Erythroblast (primary cell): Measurements from ENCODE around the gene TRA2B.
A peak's percentile ranks its signal among the peaks of the same experiment; 100 is the strongest.
"Not testable (repeated sequence)": the region's sequence is repeated elsewhere in the genome, so short reads cannot be mapped to it uniquely, and the experiment has no call there.

Source experiments
- DNase-seq, 2 experiments: peaks; one replicate each; lab custom pipeline; 2025; lab: John Stamatoyannopoulos, UW
- GATA1 ChIP-seq: IDR thresholded peaks from 2 replicates; pipeline ENCODE4 v1.6.1; 2011; ENCODE audit warnings: low read depth, mild to moderate bottlenecking, control low read depth, low read length, moderate library complexity
- POLR2A ChIP-seq: IDR thresholded peaks from 2 replicates; pipeline ENCODE4 v1.6.1; 2011; ENCODE audit warnings: mild to moderate bottlenecking, low read length

TRA2B gene

DNA sequence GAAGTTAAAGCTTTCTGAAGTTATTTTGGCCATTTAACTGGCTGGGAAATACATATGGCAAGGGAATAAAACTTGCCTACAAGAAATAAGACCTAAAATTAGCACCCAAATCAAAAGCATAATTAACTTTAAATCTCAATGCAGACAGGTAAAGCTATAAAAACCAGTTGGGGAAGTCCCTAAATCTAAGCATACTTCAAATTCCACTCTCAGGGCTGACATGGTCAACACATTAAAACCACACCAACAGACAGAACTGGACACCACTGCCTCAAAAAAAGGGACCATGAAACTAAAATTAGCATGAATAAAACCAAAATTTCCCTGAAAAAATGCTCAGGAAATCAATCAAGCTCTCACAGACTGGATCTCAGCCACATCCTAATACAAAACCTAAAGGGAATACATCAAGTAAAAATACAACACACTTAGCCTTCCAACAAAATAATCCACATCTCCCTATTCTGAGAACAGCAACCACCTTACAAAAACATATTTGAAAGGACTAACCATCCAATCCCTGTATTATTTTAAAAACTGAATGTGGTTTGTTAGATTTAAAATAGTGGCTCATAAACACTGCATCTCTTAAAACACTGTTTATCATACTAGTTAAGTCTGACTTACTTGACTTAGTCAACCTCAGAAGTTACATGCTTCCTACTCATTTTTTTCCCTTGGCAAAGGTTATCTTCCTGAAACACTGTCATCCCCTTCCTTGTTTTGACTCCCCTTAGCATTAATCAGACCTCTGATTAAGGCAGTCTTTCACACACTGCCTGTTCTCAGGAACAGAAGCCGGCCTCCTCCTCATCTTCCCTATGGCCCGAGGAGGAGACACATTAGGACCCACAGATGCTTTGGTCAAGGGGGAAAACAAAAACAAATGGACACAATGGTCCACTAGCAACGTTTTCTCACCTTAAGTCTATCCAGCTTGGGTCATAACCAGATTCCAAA lies 8.3 kb downstream of the TRA2B start:
- TF ChIP-seq GATA1 (no peak), POLR2A (no peak)
- peak in 1 of 2 experiments; percentile 19 for DNase-seq

DNA sequence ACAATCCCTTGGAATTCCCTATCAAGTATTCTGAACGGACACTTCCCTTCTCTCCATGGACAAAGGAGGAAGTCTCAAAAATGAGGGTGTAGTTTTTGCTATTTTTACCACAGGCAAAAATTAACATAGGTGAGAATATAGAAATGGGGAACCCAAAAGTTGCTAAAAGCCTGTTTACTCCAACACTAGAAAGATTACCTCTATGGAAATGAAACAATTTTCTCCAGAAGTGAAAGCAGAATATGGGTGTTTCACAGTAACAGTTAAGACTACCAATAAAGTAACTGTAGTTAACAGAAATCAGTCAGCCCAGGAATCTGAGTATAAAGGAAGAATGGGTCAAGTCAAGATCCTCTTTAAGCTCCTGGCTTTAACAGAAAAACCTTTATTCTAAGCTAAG lies 9.3 kb downstream of the TRA2B start:
- no peak for DNase-seq
- TF ChIP-seq POLR2A (no peak), GATA1 (no peak)

- no peak for DNase-seq
- TF ChIP-seq GATA1 (no peak), POLR2A (no peak)
These were observed 10.2 kb downstream of the TRA2B start for GRCh38 chr3:185927501-185928200.

DNA sequence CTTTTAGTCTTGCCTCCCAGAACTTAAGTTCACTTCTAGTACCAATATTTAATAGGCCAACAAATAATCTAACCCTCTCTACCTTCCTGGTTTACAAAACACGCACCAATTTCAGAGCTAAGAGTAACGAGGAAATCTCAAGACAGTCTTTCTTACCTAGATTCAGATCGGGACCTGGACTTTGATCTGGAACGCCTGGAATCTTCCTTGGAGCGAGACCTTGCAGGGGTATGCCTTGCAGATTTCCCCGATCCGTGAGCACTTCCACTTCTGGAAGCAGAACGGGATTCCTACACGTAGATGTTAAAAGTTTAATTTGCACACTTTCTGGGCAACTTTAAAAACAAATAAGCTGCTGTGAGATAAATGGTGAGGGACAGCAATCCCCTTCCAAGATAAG lies 11.4 kb downstream of the TRA2B start:
- TF ChIP-seq POLR2A (no peak), GATA1 (no peak)
- DNase-seq = no peak

- peak; percentile 6 for TF ChIP-seq POLR2A
- no peak for TF ChIP-seq GATA1
These were observed 12.5 kb downstream of the TRA2B start for GRCh38 chr3:185925353-185925752.

DNA sequence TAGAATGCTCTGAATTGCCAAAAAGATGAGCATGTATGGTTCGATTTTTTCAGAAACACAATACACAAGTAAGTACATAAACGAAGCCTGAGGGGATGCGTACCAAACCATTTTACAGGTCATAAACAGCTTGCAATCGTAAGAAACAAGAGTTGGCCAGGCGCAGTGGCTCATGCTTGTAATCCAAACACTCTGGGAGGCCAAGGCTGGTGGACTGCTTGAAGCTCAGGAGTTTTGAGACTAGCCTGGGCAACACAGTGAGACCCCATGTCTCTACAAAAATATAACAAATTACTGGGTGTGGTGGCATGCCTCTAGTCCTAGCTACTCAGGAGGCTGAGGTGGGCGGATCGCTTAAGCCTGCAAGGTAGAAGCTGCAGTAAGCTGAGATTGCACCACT lies 13.4 kb downstream of the TRA2B start:
- no peak for DNase-seq
- no peak for TF ChIP-seq GATA1
- no peak for TF ChIP-seq POLR2A

More at GRCh38 chr3:185925353-185925752, 12.5 kb downstream of the TRA2B start:
- no peak for DNase-seq

- no peak for TF ChIP-seq POLR2A
- no peak for TF ChIP-seq GATA1
These were observed 17.6 kb downstream of the TRA2B start for GRCh38 chr3:185920184-185920583.

GRCh38 chr3:185916042-185916833 lies 21.6 kb downstream of the TRA2B start:
- DNase-seq = no peak
- no peak for TF ChIP-seq POLR2A
- TF ChIP-seq GATA1 = no peak

More at GRCh38 chr3:185920184-185920583, 17.6 kb downstream of the TRA2B start:
- no peak for DNase-seq

DNA sequence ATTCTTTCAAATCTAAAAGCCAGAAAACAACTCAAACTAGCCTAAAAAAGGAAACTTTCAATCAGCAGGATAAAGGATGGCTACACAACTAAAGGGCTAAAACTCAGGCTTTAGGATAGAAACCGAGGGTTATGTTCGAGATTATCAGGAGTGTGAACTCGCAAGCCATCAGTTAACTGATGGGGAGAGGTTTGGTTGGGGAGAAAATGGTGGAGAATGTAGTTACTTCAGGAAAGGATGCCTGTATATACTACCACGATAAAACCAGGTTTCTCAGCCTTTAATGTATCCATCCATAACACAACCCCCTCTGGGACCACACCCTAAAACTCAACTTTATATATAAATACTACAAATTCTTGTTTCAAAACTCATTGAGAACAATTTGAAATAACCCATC lies 22.2 kb downstream of the TRA2B start:
- DNase-seq = no peak
- TF ChIP-seq POLR2A = peak; percentile 7
- TF ChIP-seq GATA1 = no peak

DNA sequence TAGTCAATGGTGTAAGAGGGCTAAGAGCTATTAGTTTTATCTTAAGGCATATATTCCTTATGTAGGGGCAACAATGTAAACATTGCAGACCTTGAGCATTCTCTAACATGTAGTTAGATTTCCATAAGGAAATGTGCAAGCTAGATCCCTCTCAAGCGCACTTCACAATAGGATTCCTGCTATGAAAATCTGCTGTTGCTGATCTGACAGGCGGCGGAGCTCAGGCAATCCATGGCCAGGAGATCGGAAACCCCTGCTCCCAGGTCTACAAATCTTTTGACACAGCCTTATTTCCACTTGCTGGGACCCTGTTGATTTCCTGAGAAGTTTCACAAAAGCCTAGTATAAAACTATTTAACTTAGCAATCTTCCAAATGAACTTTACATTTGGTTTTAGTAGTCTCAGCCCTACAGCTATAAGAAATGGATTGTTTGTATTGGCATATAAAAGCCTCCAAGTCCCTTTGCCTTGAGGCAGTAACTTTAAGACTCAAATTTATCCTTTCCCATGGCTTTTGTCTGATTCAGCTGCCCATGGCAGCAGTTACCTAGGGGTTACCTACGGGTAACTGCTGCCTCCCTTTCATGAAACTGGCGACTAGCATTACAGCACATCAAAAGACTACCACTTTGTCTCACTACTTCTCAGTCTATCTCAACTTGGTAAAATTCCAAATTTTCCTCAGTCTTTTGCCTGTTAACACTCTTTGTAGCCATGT lies 22.7 kb downstream of the TRA2B start:
- no peak for TF ChIP-seq GATA1
- no peak for TF ChIP-seq POLR2A
- DNase-seq = no peak

- TF ChIP-seq GATA1 (no peak), POLR2A (no peak)
- DNase-seq = peak in 1 of 2 experiments; percentile 22
These were observed 24.6 kb downstream of the TRA2B start for GRCh38 chr3:185912929-185913901.

- TF ChIP-seq GATA1 (no peak), POLR2A (no peak)
- no peak for DNase-seq
These were observed 25.3 kb downstream of the TRA2B start for GRCh38 chr3:185912512-185912911.

- DNase-seq = not testable (repeated sequence)
These were observed 26.8 kb downstream of the TRA2B start for GRCh38 chr3:185911076-185911448.

- DNase-seq = not testable (repeated sequence)
These were observed 27.3 kb downstream of the TRA2B start for GRCh38 chr3:185910322-185911075.

- DNase-seq = not testable (repeated sequence)
These were observed 27.9 kb downstream of the TRA2B start for GRCh38 chr3:185909913-185910312.
